22Rv1 (cell line): ENCODE measurements around the gene PDE9A.
"Not testable (repeated sequence)": the region's sequence is repeated elsewhere in the genome, so short reads cannot be mapped to it uniquely, and the experiment has no call there.

Experiments
- ZFX ChIP-seq: fragments of 450-650 bp; IDR thresholded peaks from 2 replicates; pipeline ENCODE4 v1.6.1; 2017; ENCODE audit warnings: antibody characterized with exemption, borderline replicate concordance
- TF ChIP-seq, protein P1 (sequence below): fragments of 450-650 bp; IDR thresholded peaks from 2 replicates; pipeline ENCODE4 v1.5.1; 2017; ENCODE audit warnings: mild to moderate bottlenecking

- TF ChIP-seq, protein P1, sequence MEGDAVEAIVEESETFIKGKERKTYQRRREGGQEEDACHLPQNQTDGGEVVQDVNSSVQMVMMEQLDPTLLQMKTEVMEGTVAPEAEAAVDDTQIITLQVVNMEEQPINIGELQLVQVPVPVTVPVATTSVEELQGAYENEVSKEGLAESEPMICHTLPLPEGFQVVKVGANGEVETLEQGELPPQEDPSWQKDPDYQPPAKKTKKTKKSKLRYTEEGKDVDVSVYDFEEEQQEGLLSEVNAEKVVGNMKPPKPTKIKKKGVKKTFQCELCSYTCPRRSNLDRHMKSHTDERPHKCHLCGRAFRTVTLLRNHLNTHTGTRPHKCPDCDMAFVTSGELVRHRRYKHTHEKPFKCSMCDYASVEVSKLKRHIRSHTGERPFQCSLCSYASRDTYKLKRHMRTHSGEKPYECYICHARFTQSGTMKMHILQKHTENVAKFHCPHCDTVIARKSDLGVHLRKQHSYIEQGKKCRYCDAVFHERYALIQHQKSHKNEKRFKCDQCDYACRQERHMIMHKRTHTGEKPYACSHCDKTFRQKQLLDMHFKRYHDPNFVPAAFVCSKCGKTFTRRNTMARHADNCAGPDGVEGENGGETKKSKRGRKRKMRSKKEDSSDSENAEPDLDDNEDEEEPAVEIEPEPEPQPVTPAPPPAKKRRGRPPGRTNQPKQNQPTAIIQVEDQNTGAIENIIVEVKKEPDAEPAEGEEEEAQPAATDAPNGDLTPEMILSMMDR, result not testable (repeated sequence)
- TF ChIP-seq ZFX, result not testable (repeated sequence)
These were observed 148.2 kb downstream of the PDE9A start for GRCh38 chr21:42801616-42802015.
